Measurements from ENCODE around the gene ASCC1.
"Not testable (repeated sequence)": the region's sequence is repeated elsewhere in the genome, so short reads cannot be mapped to it uniquely, and the experiment has no call there.

The ASCC1 gene

DNA sequence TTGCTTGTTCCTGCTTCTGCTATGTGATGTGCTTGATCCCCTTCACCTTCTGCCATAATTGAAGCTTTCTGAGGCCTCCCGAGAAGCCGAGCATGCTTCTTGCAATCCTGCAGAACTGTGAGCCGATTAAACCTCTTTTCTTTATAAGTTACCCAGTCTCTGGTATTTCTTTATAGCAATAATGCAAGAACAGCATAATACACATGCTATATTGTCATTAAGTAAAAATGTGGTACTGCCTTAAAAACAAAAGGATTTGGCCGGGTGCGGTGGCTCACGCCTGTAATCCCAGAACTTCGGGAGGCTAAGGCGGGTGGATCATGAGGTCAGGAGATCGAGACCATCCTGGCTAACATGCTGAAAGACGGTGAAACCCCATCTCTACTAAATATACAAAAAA, 59.9 kb downstream of the ASCC1 start:
- Histone ChIP-seq H3K9ac (ENCODE audit: low read depth in 1 of 2, low read length in 2 of 2) (no peak overlapping the region), H3K9me3 (ENCODE audit: control insufficient read depth in 2 of 2, low read length in 2 of 2) (no peaks in the 10 kb centered on the region), H3K4me1 (ENCODE audit: control insufficient read depth in 2 of 2, insufficient read depth in 2 of 2, low read length in 2 of 2) (no peaks in the 10 kb centered on the region), H3K27ac (ENCODE audit: low read depth in 2 of 2, low read length in 2 of 2) (no peak overlapping the region), H3K36me3 (ENCODE audit: control insufficient read depth in 2 of 2, insufficient read depth in 2 of 2, low read length in 2 of 2) (peaks cover 0 to 3% of the 10 kb centered on the region in 2 donors), H3K27me3 (ENCODE audit: control insufficient read depth in 2 of 2, insufficient read depth in 2 of 2, low read length in 2 of 2) (no peaks in the 10 kb centered on the region), H3K4me3 (ENCODE audit: low read length in 2 of 2) (no peak overlapping the region)

GRCh38 chr10:72152286-72152685, 63.8 kb downstream of the ASCC1 start:
- peaks cover 0 to 2% of the 10 kb centered on the region in 2 donors for H3K36me3 ChIP-seq (ENCODE audit: control insufficient read depth in 2 of 2, insufficient read depth in 2 of 2, low read length in 2 of 2)
- H3K9me3 ChIP-seq (ENCODE audit: control insufficient read depth in 2 of 2, low read length in 2 of 2): no peaks in the 10 kb centered on the region
- H3K4me3 ChIP-seq (ENCODE audit: low read length in 2 of 2): no peak overlapping the region
- no peak overlapping the region for H3K27ac ChIP-seq (ENCODE audit: low read depth in 2 of 2, low read length in 2 of 2)
- H3K27me3 ChIP-seq (ENCODE audit: control insufficient read depth in 2 of 2, insufficient read depth in 2 of 2, low read length in 2 of 2): no peaks in the 10 kb centered on the region
- no peaks in the 10 kb centered on the region for H3K4me1 ChIP-seq (ENCODE audit: control insufficient read depth in 2 of 2, insufficient read depth in 2 of 2, low read length in 2 of 2)
- H3K9ac ChIP-seq (ENCODE audit: low read depth in 1 of 2, low read length in 2 of 2): no peak overlapping the region

- not testable (repeated sequence) for H3K27me3 ChIP-seq (ENCODE audit: control insufficient read depth in 2 of 2, insufficient read depth in 2 of 2, low read length in 2 of 2); H3K27ac ChIP-seq (ENCODE audit: low read depth in 2 of 2, low read length in 2 of 2); H3K4me1 ChIP-seq (ENCODE audit: control insufficient read depth in 2 of 2, insufficient read depth in 2 of 2, low read length in 2 of 2); H3K9me3 ChIP-seq (ENCODE audit: control insufficient read depth in 2 of 2, low read length in 2 of 2); H3K9ac ChIP-seq (ENCODE audit: low read depth in 1 of 2, low read length in 2 of 2); H3K4me3 ChIP-seq (ENCODE audit: low read length in 2 of 2); H3K36me3 ChIP-seq (ENCODE audit: control insufficient read depth in 2 of 2, insufficient read depth in 2 of 2, low read length in 2 of 2)
Measured at GRCh38 chr10:72150746-72151478, 65.2 kb downstream of the ASCC1 start.

DNA sequence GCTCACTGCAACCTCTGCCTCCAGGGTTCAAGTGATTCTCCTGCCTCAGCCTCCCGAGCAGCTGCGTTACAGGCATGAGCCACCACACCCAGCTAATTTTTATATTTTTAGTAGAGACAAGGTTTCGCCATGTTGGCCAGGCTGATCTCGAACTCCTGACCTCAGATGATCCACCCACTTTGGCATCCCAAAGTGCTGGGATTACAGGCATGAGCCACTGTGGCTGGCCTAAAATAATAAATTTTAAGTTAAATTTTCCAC, 68.8 kb downstream of the ASCC1 start:
- H3K4me1 ChIP-seq (ENCODE audit: control insufficient read depth in 2 of 2, insufficient read depth in 2 of 2, low read length in 2 of 2); H3K27me3 ChIP-seq (ENCODE audit: control insufficient read depth in 2 of 2, insufficient read depth in 2 of 2, low read length in 2 of 2); H3K4me3 ChIP-seq (ENCODE audit: low read length in 2 of 2); H3K9me3 ChIP-seq (ENCODE audit: control insufficient read depth in 2 of 2, low read length in 2 of 2); H3K36me3 ChIP-seq (ENCODE audit: control insufficient read depth in 2 of 2, insufficient read depth in 2 of 2, low read length in 2 of 2); H3K9ac ChIP-seq (ENCODE audit: low read depth in 1 of 2, low read length in 2 of 2); H3K27ac ChIP-seq (ENCODE audit: low read depth in 2 of 2, low read length in 2 of 2): not testable (repeated sequence)

GRCh38 chr10:72146559-72147323, 69.3 kb downstream of the ASCC1 start:
- Histone ChIP-seq H3K9ac (ENCODE audit: low read depth in 1 of 2, low read length in 2 of 2) (no peak overlapping the region), H3K27ac (ENCODE audit: low read depth in 2 of 2, low read length in 2 of 2) (no peak overlapping the region), H3K9me3 (ENCODE audit: control insufficient read depth in 2 of 2, low read length in 2 of 2) (no peaks in the 10 kb centered on the region), H3K4me1 (ENCODE audit: control insufficient read depth in 2 of 2, insufficient read depth in 2 of 2, low read length in 2 of 2) (no peaks in the 10 kb centered on the region), H3K36me3 (ENCODE audit: control insufficient read depth in 2 of 2, insufficient read depth in 2 of 2, low read length in 2 of 2) (no peaks in the 10 kb centered on the region), H3K4me3 (ENCODE audit: low read length in 2 of 2) (no peak overlapping the region), H3K27me3 (ENCODE audit: control insufficient read depth in 2 of 2, insufficient read depth in 2 of 2, low read length in 2 of 2) (no peaks in the 10 kb centered on the region)

- Histone ChIP-seq H3K27me3 (ENCODE audit: control insufficient read depth in 2 of 2, insufficient read depth in 2 of 2, low read length in 2 of 2) (no peaks in the 10 kb centered on the region), H3K4me1 (ENCODE audit: control insufficient read depth in 2 of 2, insufficient read depth in 2 of 2, low read length in 2 of 2) (no peaks in the 10 kb centered on the region), H3K4me3 (ENCODE audit: low read length in 2 of 2) (no peak overlapping the region), H3K36me3 (ENCODE audit: control insufficient read depth in 2 of 2, insufficient read depth in 2 of 2, low read length in 2 of 2) (no peaks in the 10 kb centered on the region), H3K27ac (ENCODE audit: low read depth in 2 of 2, low read length in 2 of 2) (no peak overlapping the region), H3K9ac (ENCODE audit: low read depth in 1 of 2, low read length in 2 of 2) (no peak overlapping the region), H3K9me3 (ENCODE audit: control insufficient read depth in 2 of 2, low read length in 2 of 2) (no peaks in the 10 kb centered on the region)
Measured at GRCh38 chr10:72146071-72146470, 70.0 kb downstream of the ASCC1 start.

- no peaks in the 10 kb centered on the region for H3K4me1 ChIP-seq (ENCODE audit: control insufficient read depth in 2 of 2, insufficient read depth in 2 of 2, low read length in 2 of 2)
- H3K27me3 ChIP-seq (ENCODE audit: control insufficient read depth in 2 of 2, insufficient read depth in 2 of 2, low read length in 2 of 2): no peaks in the 10 kb centered on the region
- H3K36me3 ChIP-seq (ENCODE audit: control insufficient read depth in 2 of 2, insufficient read depth in 2 of 2, low read length in 2 of 2): no peaks in the 10 kb centered on the region
- H3K9ac ChIP-seq (ENCODE audit: low read depth in 1 of 2, low read length in 2 of 2): no peak overlapping the region
- no peak overlapping the region for H3K4me3 ChIP-seq (ENCODE audit: low read length in 2 of 2)
- no peak overlapping the region for H3K27ac ChIP-seq (ENCODE audit: low read depth in 2 of 2, low read length in 2 of 2)
- H3K9me3 ChIP-seq (ENCODE audit: control insufficient read depth in 2 of 2, low read length in 2 of 2): no peaks in the 10 kb centered on the region
Measured at GRCh38 chr10:72145657-72146056, 70.4 kb downstream of the ASCC1 start.

GRCh38 chr10:72140850-72141249, 75.2 kb downstream of the ASCC1 start:
- Histone ChIP-seq H3K9me3 (ENCODE audit: control insufficient read depth in 2 of 2, low read length in 2 of 2) (no peaks in the 10 kb centered on the region), H3K27me3 (ENCODE audit: control insufficient read depth in 2 of 2, insufficient read depth in 2 of 2, low read length in 2 of 2) (no peaks in the 10 kb centered on the region), H3K4me1 (ENCODE audit: control insufficient read depth in 2 of 2, insufficient read depth in 2 of 2, low read length in 2 of 2) (no peaks in the 10 kb centered on the region), H3K9ac (ENCODE audit: low read depth in 1 of 2, low read length in 2 of 2) (no peak overlapping the region), H3K36me3 (ENCODE audit: control insufficient read depth in 2 of 2, insufficient read depth in 2 of 2, low read length in 2 of 2) (no peaks in the 10 kb centered on the region), H3K27ac (ENCODE audit: low read depth in 2 of 2, low read length in 2 of 2) (no peak overlapping the region), H3K4me3 (ENCODE audit: low read length in 2 of 2) (no peak overlapping the region)

GRCh38 chr10:72140174-72140573, 75.9 kb downstream of the ASCC1 start:
- no peaks in the 10 kb centered on the region for H3K36me3 ChIP-seq (ENCODE audit: control insufficient read depth in 2 of 2, insufficient read depth in 2 of 2, low read length in 2 of 2)
- no peak overlapping the region for H3K4me3 ChIP-seq (ENCODE audit: low read length in 2 of 2)
- no peaks in the 10 kb centered on the region for H3K9me3 ChIP-seq (ENCODE audit: control insufficient read depth in 2 of 2, low read length in 2 of 2)
- no peaks in the 10 kb centered on the region for H3K27me3 ChIP-seq (ENCODE audit: control insufficient read depth in 2 of 2, insufficient read depth in 2 of 2, low read length in 2 of 2)
- H3K9ac ChIP-seq (ENCODE audit: low read depth in 1 of 2, low read length in 2 of 2): no peak overlapping the region
- no peaks in the 10 kb centered on the region for H3K4me1 ChIP-seq (ENCODE audit: control insufficient read depth in 2 of 2, insufficient read depth in 2 of 2, low read length in 2 of 2)
- H3K27ac ChIP-seq (ENCODE audit: low read depth in 2 of 2, low read length in 2 of 2): no peak overlapping the region

GRCh38 chr10:72137583-72137982, 78.5 kb downstream of the ASCC1 start:
- H3K36me3 ChIP-seq (ENCODE audit: control insufficient read depth in 2 of 2, insufficient read depth in 2 of 2, low read length in 2 of 2): peaks cover 0 to under 1% of the 10 kb centered on the region in 2 donors
- no peaks in the 10 kb centered on the region for H3K4me1 ChIP-seq (ENCODE audit: control insufficient read depth in 2 of 2, insufficient read depth in 2 of 2, low read length in 2 of 2)
- no peak overlapping the region for H3K9ac ChIP-seq (ENCODE audit: low read depth in 1 of 2, low read length in 2 of 2)
- H3K4me3 ChIP-seq (ENCODE audit: low read length in 2 of 2): no peak overlapping the region
- no peaks in the 10 kb centered on the region for H3K27me3 ChIP-seq (ENCODE audit: control insufficient read depth in 2 of 2, insufficient read depth in 2 of 2, low read length in 2 of 2)
- no peak overlapping the region for H3K27ac ChIP-seq (ENCODE audit: low read depth in 2 of 2, low read length in 2 of 2)
- no peaks in the 10 kb centered on the region for H3K9me3 ChIP-seq (ENCODE audit: control insufficient read depth in 2 of 2, low read length in 2 of 2)
